ENCODE results near the gene CD22.

Gene CD22

DNA sequence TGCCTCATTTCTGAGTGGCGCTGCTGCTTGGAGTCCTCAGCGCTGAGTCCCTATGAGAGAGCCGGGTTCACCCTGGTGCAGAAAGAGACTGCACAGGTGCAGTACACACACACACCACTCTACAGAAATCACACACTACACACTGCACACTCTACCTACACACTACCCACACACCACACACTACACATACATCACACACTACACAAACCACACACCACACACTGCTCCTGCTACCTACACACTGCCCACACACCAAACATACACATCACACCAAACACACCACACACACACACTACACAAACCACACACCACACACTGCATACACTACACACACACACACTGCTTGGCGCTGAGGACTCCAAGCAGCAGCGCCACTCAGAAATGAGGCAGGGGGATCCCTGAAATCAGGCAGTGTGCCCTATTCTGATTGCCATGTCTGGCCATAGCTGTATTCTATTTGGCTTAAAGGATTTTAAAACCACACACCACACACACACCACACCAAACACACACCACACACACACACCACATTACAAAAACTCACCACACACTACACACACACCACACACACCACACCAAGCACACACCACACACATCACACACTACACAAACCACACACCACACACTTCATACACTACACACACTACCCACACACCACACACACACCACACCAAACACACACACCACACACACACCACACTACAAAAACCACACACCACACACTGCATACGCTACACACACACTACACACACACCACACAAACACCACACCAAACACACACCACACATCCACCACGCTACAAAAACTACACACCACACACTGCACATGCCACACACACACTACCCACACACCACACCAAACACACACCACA lies 32.1 kb upstream of the CD22 start:
- no peak for DNase-seq

DNA sequence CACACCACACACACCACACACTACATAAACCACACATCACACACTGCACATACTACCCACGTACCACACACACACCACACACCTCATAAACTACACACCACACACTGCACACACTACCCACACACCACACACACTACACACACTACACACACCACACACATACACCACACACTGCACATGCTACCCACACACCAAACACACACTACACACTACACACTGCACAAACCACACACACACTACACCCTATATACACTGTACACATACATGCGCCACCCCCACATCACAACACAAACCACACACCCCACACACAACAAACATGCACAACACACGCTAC lies 31.5 kb upstream of the CD22 start:
- no peak for DNase-seq

DNA sequence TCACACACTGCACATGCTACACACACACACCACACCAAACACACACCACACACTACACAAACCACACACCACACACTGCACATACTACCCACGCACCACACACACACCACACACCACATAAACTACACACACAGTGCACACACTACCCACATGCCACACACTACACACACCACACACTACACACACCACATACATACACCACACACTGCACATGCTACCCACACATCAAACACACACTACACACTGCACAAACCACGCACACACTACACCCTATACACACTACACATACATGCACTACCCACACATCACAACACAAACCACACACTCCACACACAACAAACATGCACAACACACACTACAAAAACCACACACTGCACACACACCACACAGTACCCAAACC lies 31.1 kb upstream of the CD22 start:
- no peak for DNase-seq

DNA sequence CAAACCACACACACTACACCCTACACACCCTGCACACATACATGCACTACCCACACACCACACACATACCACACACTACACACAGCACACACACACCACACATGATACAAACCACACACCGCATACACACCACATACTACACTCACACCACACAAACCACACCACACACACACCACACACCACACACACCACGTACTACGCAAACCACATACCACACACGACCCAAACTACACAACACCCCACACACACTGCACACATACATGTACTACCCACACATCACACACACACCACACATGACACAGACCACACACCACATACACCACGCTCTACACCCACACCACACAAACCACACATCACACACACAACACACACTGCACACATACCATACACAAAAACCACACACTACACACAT lies 30.4 kb upstream of the CD22 start:
- DNase-seq: no peak

DNA sequence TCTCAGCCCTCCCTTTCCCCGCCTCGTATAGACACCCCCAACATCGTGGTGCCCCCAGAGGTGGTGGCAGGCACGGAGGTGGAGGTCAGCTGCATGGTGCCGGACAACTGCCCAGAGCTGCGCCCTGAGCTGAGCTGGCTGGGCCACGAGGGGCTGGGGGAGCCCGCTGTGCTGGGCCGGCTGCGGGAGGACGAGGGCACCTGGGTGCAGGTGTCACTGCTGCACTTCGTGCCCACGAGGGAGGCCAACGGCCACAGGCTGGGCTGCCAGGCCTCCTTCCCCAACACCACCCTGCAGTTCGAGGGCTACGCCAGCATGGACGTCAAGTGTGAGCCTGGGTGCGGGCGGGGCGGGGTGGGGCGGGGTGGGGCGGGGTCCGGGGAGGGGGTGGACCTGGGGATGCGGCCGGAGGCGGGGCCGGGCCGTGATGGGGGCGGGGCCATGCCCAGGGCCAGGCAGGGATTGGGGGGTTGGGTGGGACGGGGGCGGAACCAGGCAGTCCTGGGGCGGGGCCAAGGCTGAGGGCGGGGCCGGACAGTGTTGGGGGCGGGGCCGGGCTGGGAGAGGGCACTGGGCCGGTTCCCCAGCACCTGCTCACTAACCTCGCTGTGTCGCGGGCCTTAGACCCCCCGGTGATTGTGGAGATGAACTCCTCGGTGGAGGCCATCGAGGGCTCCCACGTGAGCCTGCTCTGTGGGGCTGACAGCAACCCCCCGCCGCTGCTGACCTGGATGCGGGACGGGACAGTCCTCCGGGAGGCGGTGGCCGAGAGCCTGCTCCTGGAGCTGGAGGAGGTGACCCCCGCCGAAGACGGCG lies 29.3 kb upstream of the CD22 start:
- DNase-seq: no peak

DNA sequence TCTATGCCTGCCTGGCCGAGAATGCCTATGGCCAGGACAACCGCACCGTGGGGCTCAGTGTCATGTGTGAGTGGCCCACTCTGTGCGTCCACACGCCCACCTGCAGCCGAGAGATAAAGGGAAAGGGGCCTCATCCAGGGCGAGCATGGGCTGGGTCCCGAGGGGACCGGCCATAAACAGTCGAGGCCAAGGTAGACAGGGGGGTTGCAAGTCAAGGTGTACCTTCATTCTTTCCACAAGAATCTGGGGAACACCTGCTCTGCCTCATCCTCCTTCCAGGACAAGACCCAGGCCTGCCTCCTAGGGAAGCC lies 28.7 kb upstream of the CD22 start:
- DNase-seq: no peak

DNA sequence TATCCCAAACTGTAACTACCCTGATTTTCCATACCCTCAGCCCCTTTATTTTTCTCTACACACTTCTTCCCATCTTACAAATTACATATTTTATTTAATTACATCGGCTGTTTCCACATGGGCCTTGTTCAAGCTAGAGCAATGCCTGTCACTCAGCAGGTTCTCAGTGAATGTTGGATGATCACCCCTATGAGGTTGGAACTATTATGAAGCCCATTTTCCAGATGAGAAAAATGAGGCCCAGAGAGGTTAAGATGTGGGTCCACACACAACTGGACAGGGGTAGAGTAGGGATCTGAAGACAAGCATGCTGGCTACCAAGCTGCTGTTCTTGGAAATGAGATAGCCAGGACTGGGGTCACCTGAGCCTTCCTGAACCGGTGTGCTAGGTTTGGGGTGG lies 27.0 kb upstream of the CD22 start:
- DNase-seq: no peak

DNA sequence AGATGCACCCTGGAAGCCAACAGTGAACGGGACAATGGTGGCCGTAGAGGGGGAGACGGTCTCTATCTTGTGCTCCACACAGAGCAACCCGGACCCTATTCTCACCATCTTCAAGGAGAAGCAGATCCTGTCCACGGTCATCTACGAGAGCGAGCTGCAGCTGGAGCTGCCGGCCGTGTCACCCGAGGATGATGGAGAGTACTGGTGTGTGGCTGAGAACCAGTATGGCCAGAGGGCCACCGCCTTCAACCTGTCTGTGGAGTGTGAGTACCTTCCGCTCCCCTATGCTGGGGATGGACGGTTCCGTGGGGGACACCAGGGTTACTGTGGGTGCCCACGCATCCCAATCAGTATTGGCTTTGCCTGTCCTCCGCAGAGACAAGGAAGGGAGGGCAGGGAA lies 26.5 kb upstream of the CD22 start:
- DNase-seq: no peak

DNA sequence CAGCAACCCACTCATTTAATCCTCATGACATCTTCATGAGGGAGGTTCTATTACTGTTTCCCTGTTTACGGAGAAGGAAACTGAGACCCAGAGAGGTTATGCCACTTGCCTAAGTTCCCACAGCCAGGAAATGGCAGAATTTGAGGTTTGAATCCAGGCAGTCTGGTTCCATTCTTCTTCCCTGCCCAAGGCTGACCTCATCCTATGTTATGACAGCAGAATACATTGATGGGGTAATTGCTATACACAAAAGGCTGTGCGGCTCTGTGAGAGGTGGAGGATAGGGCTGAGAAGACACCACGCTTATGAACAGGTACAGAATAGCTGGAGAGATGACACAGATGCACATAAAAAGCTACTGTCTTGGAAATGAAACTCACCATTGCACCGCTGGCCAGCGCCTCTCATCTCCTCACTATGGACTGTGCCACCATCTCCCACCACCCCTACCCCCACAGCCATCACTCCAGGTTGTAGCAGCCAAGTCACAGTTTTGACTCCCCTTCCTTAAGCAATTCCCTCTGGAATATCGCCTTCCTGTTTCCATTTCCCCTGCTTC lies 25.6 kb upstream of the CD22 start:
- DNase-seq: no peak

DNA sequence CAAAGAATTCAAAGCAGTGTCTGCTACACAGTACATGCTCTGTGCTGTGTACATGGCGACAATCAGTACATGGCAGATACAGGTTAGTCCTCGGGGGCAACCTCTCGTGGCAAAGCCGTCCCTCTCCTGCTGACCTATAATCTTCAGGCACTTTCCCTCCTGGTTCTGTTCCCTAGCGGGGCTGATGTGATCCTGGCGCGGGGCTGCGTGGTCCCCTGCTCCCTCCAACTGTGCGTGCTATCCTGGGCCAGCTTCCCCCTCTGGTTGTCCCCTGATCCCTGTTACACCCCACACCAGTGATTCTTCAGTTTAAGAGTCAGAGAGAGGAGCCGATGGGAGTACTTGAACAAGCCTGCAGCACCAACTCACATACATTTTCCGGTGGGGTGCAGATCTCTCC lies 25.0 kb upstream of the CD22 start:
- DNase-seq: no peak

DNA sequence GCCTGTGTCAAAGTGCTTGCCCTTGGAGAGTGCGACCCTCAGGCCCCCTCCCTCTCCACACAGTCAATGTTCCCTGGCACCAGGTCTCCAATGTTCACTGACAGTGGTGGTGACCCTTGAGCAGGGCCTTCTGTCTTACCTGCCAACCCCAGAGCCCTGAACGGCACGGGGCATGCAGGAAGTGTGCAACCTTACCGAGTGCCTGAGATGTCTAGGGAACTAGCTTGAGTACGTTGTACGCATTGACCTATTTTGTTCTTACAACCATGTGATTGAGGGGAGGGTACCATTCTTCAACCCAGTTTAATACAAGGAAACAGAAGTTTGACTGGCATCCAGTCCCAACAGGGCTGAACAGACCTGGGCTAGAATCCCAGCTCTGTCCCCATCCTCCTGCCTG lies 23.8 kb upstream of the CD22 start:
- DNase-seq: no peak

DNA sequence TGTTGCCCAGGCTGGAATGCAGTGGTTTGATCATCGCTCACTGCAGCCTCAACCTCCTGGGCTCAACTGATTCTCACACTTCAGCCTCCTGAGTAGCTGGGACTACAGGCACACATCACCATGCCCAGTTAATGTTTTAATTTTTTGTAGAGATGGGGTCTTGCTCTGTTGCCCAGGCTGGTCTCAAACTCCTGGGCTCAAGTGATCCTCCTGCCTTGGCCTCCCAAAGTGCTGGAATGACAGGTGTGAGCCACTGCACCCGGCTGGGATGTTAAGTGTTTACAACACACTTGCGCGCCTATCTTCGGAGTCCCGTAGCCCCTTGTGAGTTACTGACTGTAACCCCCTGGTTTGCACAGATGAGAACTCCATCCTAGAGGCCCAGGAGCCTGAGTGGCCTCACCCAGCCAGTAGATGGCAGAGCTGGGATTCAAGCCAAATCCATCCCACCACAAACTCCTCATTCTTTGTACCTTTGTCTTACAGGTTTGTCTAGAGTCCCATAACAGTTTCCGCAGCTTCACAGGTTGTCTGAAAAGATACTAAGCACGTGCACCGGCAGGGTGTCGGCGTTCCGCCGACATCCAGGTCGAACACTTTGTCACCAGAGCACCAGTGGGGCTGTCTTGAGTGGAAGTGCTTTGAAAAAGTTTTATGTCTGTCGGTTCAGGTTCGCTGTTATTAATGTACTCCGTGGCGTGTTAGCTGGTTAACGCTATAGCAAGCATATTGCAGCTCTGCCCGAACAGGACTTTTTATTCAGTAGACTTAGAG lies 22.3 kb upstream of the CD22 start:
- DNase-seq: no peak

DNA sequence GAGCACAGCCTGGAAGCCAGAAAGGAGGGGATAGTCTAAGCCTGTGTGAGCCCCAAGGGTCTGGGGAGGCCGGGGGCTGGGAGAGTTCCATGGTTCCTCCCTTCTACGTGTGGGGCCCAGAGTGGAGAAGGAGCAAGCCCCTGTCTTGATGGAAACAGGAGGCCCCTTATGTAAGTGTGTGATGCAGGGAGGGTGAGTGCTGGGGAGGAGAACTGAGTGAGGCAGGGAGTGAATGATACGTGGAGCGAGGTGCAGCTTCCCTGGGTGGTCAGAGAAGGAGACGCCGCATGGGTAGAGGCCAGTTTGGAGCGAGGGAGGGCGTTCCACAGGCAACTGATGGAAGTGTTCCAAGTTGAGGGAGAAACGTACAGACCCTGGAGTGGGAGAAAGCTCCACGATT lies 21.1 kb upstream of the CD22 start:
- no peak for DNase-seq

DNA sequence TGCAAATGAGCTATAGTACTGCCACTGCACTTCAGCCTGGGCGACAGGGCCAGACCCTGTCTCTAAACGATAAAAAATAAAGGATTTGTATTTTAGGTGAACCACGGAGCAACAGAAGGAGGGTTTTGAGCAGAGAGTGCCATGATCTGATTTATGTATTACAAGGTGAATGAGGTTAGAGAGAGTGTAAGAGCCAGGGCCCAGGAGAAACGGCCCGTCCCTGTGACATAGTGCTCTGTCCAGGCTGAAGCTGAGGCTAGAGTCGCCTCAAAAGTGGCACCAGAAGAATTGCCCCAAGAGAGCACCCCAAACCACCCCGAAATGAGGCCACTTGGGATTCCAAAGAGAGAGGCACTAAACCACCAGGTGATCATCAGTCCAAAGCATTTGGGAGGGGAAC lies 20.1 kb upstream of the CD22 start:
- no peak for DNase-seq

DNA sequence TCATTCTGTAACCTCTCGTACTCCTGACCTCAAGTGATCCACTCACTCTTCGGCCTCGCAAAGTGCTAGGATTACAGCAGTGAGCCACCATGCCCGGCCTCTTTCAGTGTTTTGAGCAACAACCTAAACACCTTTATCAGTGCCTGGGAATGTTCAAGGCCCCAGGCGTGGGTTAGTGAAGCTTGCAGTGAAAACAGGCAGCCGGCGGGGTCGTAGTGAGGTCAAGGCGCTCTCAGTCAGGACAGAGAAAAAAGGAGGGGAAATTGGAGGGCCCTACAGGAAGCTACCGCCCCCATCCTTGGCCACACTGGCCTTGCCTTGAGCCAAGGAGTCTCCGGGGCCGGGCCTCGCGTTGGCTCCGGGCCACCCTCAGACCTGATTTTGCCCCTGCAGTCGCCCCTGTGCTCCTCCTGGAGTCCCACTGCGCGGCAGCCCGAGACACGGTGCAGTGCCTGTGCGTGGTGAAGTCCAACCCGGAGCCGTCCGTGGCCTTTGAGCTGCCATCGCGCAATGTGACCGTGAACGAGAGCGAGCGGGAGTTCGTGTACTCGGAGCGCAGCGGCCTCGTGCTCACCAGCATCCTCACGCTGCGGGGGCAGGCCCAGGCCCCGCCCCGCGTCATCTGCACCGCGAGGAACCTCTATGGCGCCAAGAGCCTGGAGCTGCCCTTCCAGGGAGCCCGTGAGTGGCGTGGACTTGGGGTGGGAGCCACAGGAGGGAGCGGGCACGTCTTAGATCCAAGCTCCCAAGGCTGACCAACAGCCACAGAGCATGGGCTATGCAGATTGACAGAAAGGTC lies 19.3 kb upstream of the CD22 start:
- no peak for DNase-seq

DNA sequence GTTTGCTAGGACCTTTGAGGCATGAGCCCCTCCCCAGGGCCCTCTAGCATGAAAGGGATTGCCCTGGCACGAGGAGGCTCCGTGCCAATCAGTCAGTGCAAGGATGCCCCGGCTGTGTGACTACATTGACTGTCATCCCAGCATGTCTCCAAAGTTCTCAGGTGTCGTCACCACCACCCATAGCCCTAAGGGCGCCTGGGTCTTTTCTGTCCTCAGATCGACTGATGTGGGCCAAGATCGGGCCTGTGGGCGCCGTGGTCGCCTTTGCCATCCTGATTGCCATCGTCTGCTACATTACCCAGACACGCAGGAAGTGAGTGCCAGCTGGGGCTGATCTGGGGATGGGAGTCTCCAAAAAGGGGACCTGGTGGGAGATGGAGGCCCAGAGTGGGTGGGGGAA lies 18.7 kb upstream of the CD22 start:
- no peak for DNase-seq

DNA sequence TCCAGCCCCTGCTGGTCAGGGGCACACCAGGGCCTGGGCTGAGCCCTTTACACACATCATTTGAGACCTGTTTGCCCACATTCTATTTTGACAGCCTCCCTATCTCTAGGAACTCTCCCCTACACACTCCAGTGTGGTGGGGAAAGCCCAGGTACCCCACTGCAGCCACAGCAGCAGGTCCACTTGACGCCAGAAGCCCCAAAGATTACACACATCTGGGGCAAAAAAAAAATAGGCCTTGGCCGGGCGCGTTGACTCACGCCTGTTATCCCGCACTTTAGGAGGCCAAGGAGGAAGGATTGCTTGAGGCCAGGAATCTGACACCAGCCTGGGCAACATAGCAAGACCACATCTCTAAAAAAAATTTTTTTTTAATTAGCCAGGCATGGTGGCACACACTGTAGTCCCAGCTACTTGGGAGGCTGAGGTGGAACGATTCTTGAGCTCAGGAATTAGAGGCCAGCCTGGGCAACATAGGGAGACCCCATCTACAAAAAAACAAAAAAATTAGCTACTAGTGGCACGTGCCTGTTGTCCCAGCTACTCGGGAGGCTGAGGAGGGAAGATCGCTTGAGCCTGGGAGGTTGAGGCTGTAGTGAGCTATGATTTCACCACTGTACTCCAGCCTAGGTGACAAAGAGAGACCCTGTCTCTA lies 18.0 kb upstream of the CD22 start:
- DNase-seq: no peak

DNA sequence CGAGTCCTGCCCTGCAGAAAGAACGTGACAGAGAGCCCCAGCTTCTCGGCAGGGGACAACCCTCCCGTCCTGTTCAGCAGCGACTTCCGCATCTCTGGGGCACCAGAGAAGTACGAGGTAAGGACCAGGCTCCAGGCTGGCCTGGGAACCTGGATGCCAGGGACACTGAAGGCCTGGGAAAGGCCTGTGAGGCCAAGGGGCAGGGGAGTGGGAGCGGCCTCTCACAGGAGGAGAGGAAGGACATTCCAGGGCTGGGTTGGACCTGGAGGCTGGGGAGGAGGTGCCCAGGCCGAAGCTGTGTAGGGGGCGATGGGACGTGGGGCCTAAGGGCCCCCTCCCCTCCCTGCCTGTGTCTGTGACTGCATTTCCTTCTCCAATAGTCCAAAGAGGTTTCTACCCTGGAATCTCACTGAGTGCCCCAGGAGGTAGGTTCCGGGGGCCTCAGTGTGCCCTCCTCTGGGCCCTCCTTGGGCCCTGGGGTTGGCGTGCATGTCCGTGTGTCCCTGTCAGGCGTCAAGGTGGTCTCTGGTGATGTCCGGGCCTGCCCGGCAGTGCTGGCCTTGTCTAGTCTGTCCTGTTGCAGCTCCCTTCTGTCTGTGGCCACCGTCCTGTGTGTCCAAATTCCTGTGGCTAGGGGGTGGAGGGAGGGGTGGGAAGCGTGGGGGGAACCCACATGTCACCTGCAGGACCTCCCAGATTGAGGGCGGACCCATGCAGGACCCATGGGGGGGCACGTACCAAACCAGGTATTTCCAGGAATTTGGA lies 16.9 kb upstream of the CD22 start:
- no peak for DNase-seq

DNA sequence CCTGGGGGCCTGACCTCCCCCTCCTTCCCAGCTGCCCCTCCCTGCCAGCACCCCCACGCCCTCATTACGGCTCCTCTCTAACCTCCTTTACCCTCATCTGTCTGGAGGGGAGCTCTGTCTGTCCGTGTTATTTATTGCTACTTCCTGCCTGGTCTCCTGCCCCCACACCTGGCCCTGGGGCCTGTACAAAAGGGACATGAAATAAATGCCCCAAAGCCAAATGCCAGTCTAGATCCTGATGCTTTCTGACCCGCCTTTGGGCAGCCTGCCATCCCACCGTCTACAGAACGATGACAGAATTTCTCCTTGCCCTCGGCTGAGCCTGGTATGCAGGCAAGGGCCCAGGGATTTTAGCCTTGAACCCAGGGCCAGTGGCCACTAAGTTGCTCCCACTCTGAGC lies 15.4 kb upstream of the CD22 start:
- no peak for DNase-seq

DNA sequence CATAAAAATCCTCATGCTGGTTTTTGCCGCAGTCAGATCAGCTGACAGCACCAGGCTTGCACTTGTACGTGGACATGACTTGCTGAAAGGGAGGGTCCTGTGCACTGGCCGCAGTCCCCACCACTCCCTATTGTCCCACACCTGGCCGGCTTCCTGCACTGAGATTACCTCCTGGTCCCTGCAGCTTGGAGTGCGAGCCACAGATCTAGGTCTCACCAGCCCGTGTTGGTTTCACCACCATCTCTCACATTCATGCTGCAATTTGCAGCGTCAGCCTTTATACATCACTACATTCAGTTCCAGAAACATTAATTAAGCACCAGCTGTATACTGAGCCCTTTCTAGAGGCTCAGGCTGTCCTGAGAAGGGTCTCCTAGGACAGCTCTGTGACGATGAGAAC lies 15.0 kb upstream of the CD22 start:
- DNase-seq: no peak

DNA sequence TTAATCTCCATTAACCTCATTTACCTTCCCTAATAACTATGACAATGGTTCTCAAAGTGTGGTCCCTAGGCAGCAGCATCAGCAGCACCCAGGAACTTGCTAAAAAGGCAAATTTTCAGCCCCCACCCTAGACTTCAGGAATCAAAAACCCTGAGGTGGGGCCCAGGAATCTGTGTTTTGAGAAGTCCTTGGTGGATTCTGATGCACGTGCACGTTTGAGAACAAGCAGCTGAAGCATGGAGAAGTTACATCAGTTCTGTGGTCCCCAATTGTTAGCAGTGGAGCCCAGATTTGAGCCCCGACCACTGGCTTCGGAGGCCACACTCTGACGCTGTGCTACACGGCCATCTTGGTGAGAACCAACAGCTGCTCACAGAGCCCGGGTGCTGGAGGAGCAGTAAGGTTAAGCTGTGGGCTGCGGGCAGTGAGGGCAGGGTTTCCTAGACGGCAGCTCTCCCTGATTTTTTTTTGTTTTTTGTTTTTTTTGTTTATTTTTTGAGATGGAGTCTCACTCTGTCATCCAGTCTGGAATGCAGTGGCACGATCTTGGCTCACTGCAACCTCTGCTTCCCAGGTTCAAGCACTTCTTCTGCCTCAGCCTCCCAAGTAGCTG lies 14.0 kb upstream of the CD22 start:
- DNase-seq: no peak
